Nephron (organoid): ENCODE data around the gene RSPH1.
A peak's percentile ranks its signal among the peaks of the same experiment; 100 is the strongest.

Source experiments
- H3K27ac Mint-ChIP-seq, 3 experiments: 2 replicates each; pipeline ENCODE4 v1.8.0; 2020; ENCODE audit warnings: mixed read lengths in 3 of 3, mild to moderate bottlenecking in 2 of 3, moderate library complexity in 1 of 3
- H3K27me3 Mint-ChIP-seq: 2 replicates; pipeline ENCODE4 v1.8.0; 2021; ENCODE audit warnings: low read depth, mild to moderate bottlenecking, moderate library complexity, mixed read lengths
- H3K36me3 Mint-ChIP-seq: 2 replicates; pipeline ENCODE4 v1.8.0; 2020; ENCODE audit warnings: low read depth, mixed read lengths
- H3K4me1 Mint-ChIP-seq: 2 replicates; pipeline ENCODE4 v1.8.0; 2020; ENCODE audit warnings: mixed read lengths
- H3K4me3 Mint-ChIP-seq, 3 experiments: 2 replicates each; pipeline ENCODE4 v1.8.0; 2020; ENCODE audit warnings: mild to moderate bottlenecking in 3 of 3, mixed read lengths in 3 of 3, moderate library complexity in 2 of 3
- H3K9me3 Mint-ChIP-seq: 2 replicates; pipeline ENCODE4 v1.8.0; 2020; ENCODE audit warnings: mixed read lengths
- CTCF ChIP-seq, 3 experiments: fragments of 200-600 bp; sonication (generic); IDR thresholded peaks; one replicate each; pipeline ENCODE4 v1.5.0; 2021; ENCODE audit warnings: antibody characterized with exemption in 3 of 3; ENCODE audit not compliant: unreplicated experiment in 3 of 3

RSPH1 gene

GRCh38 chr21:42530167-42530518, 34.1 kb upstream of the RSPH1 start:
- H3K27ac Mint-ChIP-seq: no peak overlapping the region

GRCh38 chr21:42527489-42528158, 31.6 kb upstream of the RSPH1 start:
- Mint-ChIP-seq H3K27ac (peak overlapping the region in 1 of 3 experiments; percentile 71), H3K9me3 (no peaks in the 10 kb centered on the region), H3K4me1 (peaks cover 30% of the 10 kb centered on the region), H3K36me3 (peaks cover 4% of the 10 kb centered on the region), H3K4me3 (no peak overlapping the region), H3K27me3 (peaks cover 39% of the 10 kb centered on the region)
- TF ChIP-seq CTCF (IDR thresholded peaks at IDR 0.05; ENCODE audit: unreplicated experiment in 3 of 3): no peak

More at GRCh38 chr21:42530167-42530518, 34.1 kb upstream of the RSPH1 start:
- peaks cover 18% of the 10 kb centered on the region for H3K4me1 Mint-ChIP-seq
- H3K4me3 Mint-ChIP-seq: no peak overlapping the region
- TF ChIP-seq CTCF (IDR thresholded peaks at IDR 0.05; ENCODE audit: unreplicated experiment in 3 of 3): no peak
- H3K9me3 Mint-ChIP-seq: no peaks in the 10 kb centered on the region
- H3K36me3 Mint-ChIP-seq: peaks cover 4% of the 10 kb centered on the region
- peaks cover 30% of the 10 kb centered on the region for H3K27me3 Mint-ChIP-seq

GRCh38 chr21:42527127-42527488, 31.1 kb upstream of the RSPH1 start:
- peaks cover 4% of the 10 kb centered on the region for H3K36me3 Mint-ChIP-seq
- H3K27ac Mint-ChIP-seq: peak overlapping the region in 1 of 3 experiments; percentile 95
- H3K9me3 Mint-ChIP-seq: no peaks in the 10 kb centered on the region
- H3K27me3 Mint-ChIP-seq: peaks cover 43% of the 10 kb centered on the region
- no peak for TF ChIP-seq CTCF (IDR thresholded peaks at IDR 0.05; ENCODE audit: unreplicated experiment in 3 of 3)
- peaks cover 30% of the 10 kb centered on the region for H3K4me1 Mint-ChIP-seq
- H3K4me3 Mint-ChIP-seq: no peak overlapping the region

- Mint-ChIP-seq H3K4me1 (peaks cover 30% of the 10 kb centered on the region), H3K36me3 (peaks cover 4% of the 10 kb centered on the region), H3K27ac (peak overlapping the region; percentile 65 to 95 (median 73)), H3K9me3 (no peaks in the 10 kb centered on the region), H3K4me3 (peak overlapping the region in 1 of 3 experiments; percentile 20), H3K27me3 (peaks cover 45% of the 10 kb centered on the region)
- TF ChIP-seq CTCF (IDR thresholded peaks at IDR 0.05; ENCODE audit: unreplicated experiment in 3 of 3): no peak
Observed at GRCh38 chr21:42526379-42526727, 30.3 kb upstream of the RSPH1 start.

- Mint-ChIP-seq H3K4me1 (peaks cover 30% of the 10 kb centered on the region), H3K4me3 (peak overlapping the region in 1 of 3 experiments; percentile 20), H3K36me3 (peaks cover 4% of the 10 kb centered on the region), H3K27me3 (peaks cover 44% of the 10 kb centered on the region), H3K9me3 (no peaks in the 10 kb centered on the region), H3K27ac (peak overlapping the region; percentile 65 to 95 (median 73))
- TF ChIP-seq CTCF (IDR thresholded peaks at IDR 0.05; ENCODE audit: unreplicated experiment in 3 of 3): no peak
Observed at GRCh38 chr21:42525676-42526378, 29.8 kb upstream of the RSPH1 start.
